Brain microvascular endothelial cell (primary cell): Measurements from ENCODE around the gene VDAC1.

Experiments
- DNase-seq: peaks from one replicate; pipeline ENCODE4 v3.0.0-alpha.2; 2020
- H3K27ac ChIP-seq: fragments of 250-450 bp; sonication (Bioruptor Pico); 2 replicates; pipeline ENCODE4 v1.5.1; 2020; ENCODE audit warnings: mild to moderate bottlenecking, moderate library complexity
- H3K27me3 ChIP-seq: fragments of 250-450 bp; sonication (Bioruptor Pico); replicated peaks from 2 replicates; pipeline ENCODE4 v1.5.1; 2020; ENCODE audit warnings: mild to moderate bottlenecking
- H3K36me3 ChIP-seq: fragments of 250-450 bp; sonication (Bioruptor Pico); replicated peaks from 2 replicates; pipeline ENCODE4 v1.5.1; 2020; ENCODE audit warnings: mild to moderate bottlenecking
- H3K4me3 ChIP-seq: 2 replicates; pipeline ENCODE4 v1.5.1; 2011; ENCODE audit warnings: low read depth, mild to moderate bottlenecking, control low read depth, low read length, moderate library complexity
- in situ Hi-C: cut with HindIII; loops from 2 replicates; pipeline ENCODE4 v1.10.0; 2017; ENCODE audit warnings: low sequenced_read_pairs, low pct_ligation_motif_present
- TF ChIP-seq, protein P1 (sequence below): IDR thresholded peaks from 2 replicates; pipeline ENCODE4 v1.5.1; 2011; ENCODE audit warnings: low read depth, mild to moderate bottlenecking, moderate library complexity, low read length, control low read depth, inconsistent platforms; ENCODE audit errors: missing control alignments

VDAC1 gene, protein sequence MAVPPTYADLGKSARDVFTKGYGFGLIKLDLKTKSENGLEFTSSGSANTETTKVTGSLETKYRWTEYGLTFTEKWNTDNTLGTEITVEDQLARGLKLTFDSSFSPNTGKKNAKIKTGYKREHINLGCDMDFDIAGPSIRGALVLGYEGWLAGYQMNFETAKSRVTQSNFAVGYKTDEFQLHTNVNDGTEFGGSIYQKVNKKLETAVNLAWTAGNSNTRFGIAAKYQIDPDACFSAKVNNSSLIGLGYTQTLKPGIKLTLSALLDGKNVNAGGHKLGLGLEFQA

DNA sequence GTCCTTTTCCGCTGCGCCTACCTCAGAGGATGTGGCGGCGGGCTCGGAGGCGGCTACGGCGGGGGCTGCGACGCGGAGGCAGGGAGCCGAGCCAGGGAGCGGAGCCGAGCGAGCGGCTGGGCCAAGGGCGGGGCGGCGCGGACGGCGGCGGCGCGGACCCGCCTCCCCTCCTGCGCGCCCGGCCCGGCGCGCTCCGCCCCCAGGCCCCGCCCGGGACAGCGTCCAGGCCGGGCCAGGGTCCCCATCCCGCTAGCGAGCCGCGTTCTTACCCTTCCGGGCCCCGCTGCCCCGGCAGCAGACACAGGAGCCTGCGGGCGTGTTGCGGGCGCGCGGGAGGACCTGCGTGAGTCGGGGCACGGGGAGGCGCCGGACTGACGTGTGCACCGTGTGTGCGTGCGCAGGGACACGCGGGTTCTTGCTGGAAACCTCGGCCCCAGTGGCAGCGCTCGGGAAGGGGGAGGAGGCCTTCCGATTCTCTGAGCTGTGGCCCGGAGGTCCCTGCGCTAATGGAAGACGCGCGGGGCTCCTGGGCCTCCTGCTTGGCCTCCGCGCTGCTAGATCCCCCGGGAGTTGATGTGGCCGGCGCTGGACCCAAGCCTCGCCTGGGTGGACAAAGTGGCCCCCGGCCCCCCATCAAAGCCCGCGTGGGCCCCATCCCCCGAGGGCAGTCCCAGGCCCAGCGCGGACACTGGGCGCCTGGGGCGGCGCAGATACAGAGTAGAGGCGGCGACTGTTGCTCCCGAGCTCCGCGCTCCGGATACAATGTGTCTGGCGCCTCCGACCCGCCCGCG lies at the start of gene VDAC1:
Gene VDAC1, minus strand, starts transcription at position 350 of the 791 bp plus-strand sequence. CDS start 11,963 bp downstream, outside the sequence.
- Histone ChIP-seq H3K36me3 (peaks cover 7% of the 10 kb centered on the region), H3K4me3 (peak within 1 kb of the TSS; percentile 82), H3K27ac (peak within 1 kb of the TSS; percentile 84), H3K27me3 (no peaks in the 10 kb centered on the region)
- peak; percentile 76 for DNase-seq
- TF ChIP-seq, protein P1, sequence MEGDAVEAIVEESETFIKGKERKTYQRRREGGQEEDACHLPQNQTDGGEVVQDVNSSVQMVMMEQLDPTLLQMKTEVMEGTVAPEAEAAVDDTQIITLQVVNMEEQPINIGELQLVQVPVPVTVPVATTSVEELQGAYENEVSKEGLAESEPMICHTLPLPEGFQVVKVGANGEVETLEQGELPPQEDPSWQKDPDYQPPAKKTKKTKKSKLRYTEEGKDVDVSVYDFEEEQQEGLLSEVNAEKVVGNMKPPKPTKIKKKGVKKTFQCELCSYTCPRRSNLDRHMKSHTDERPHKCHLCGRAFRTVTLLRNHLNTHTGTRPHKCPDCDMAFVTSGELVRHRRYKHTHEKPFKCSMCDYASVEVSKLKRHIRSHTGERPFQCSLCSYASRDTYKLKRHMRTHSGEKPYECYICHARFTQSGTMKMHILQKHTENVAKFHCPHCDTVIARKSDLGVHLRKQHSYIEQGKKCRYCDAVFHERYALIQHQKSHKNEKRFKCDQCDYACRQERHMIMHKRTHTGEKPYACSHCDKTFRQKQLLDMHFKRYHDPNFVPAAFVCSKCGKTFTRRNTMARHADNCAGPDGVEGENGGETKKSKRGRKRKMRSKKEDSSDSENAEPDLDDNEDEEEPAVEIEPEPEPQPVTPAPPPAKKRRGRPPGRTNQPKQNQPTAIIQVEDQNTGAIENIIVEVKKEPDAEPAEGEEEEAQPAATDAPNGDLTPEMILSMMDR = no peak
- in situ Hi-C loops = no loop called here

DNA sequence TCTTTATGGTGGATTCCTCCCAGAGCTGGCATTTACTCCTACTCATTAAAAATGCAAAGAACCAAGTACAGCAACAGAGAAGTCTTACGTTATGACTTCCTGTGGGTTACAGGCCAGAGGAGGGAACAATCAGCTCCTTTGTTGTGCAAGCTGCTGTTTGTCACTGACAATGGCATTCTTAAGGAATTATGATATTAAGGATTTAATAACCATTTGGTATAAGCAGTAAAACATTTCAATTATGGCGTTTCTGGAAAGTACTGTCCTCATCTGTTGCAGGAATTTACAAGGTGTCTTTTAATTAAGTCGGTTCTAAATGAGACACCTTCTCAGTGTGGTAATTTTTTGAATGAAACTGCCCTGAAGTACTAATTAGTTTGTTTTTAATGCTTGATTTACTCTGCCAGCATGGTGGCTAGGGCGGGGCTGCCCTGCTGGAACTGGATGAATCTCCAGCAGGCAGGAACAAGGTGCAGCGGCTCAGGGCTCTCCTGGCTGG lies 49.1 kb upstream of the VDAC1 start:
- H3K27ac ChIP-seq = no peak overlapping the region
- in situ Hi-C loops = no loop called here
- no peak for DNase-seq
- TF ChIP-seq, protein P1 = no peak
- H3K4me3 ChIP-seq = no peak overlapping the region
- no peaks in the 10 kb centered on the region for H3K36me3 ChIP-seq
- H3K27me3 ChIP-seq = no peaks in the 10 kb centered on the region

DNA sequence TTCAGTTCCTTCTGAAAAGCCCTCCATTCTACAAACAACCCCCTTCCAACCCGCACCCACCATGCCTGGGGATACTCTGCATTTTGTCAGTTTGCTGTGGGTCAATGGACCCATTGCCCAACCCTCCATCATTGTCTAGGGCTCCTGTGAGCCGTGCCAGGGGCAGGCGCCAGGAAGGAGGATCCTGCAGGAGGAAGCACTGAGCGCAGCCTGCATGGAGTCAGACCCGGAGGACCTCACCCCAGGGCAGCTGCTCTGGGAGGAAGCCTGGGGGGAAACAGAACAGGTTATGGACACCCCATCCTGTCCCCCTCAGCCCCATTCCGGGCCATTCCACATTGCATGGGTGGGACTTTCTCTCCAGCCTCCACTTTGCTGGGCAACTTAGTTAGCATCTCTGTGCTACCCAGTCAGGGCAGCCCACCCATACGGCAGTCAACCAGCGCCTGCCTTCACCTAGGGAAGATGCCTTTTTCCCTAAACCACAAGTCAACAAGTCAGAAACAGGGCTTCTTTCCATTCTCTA lies 48.6 kb upstream of the VDAC1 start:
- H3K27me3 ChIP-seq = no peaks in the 10 kb centered on the region
- H3K27ac ChIP-seq = no peak overlapping the region
- TF ChIP-seq, protein P1 = no peak
- in situ Hi-C loops = no loop called here
- H3K4me3 ChIP-seq = no peak overlapping the region
- no peaks in the 10 kb centered on the region for H3K36me3 ChIP-seq
- no peak for DNase-seq

DNA sequence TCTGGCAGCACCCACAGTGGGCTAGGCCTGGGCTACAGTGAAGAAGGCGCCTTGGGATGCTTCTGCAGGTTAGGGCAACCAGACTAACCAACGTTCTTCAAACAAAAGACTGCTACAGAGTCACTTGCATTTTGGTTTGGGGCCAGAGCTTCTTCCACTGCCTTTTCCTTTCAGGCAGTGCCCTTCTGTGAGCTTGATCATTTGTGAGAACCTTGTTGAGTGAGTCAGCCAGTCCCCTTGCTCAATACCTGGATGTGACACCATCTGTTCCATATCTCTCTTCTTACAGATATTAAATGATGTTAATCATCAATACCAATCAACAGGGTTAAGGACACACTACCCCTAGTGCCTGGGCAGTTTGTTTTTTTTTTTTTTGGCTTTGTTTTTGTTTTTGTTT lies 46.5 kb upstream of the VDAC1 start:
- no peaks in the 10 kb centered on the region for H3K27me3 ChIP-seq
- in situ Hi-C loops = no loop called here
- no peak overlapping the region for H3K4me3 ChIP-seq
- H3K27ac ChIP-seq = no peak overlapping the region
- no peaks in the 10 kb centered on the region for H3K36me3 ChIP-seq
- no peak for DNase-seq
- TF ChIP-seq, protein P1 = no peak

DNA sequence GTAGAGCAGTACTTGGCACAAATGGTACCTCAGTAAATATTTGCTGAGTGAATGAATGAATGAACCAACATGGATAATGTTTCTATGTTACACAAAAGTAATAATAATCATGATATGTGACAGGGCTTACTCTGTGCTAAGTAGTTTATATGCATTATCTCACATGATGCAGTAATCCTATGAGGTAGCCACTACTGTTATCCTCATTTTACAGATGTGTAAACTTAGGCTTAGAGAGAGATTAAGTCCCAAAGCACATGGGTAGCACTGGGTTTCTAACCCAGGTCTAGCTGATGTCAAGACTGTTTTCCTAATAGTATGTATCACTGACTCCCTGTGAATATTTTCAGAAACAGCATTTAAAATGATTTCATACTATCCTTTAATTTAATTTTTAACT lies 44.1 kb upstream of the VDAC1 start:
- DNase-seq = no peak
- Histone ChIP-seq H3K36me3 (no peaks in the 10 kb centered on the region), H3K4me3 (no peak overlapping the region), H3K27me3 (no peaks in the 10 kb centered on the region), H3K27ac (no peak overlapping the region)
- TF ChIP-seq, protein P1 = no peak
- in situ Hi-C loops = loop anchor here (25.0 kb wide), 1 partner anchor 88 kb away; no protein-coding TSS in a partner anchor
